Brain pericyte (primary cell): Measurements from ENCODE around the gene DNAH17.

Source experiments
- DNase-seq: peaks from one replicate; pipeline ENCODE4 v3.0.0-alpha.2; 2012; ENCODE audit warnings: low read depth, low spot score

DNAH17 gene

GRCh38 chr17:78544881-78545755 lies 32.1 kb downstream of the DNAH17 start:
- DNase-seq: no peak

GRCh38 chr17:78541488-78542206 lies 35.5 kb downstream of the DNAH17 start:
- no peak for DNase-seq

GRCh38 chr17:78539781-78540180 lies 37.4 kb downstream of the DNAH17 start:
- no peak for DNase-seq

GRCh38 chr17:78538033-78538776 lies 39.0 kb downstream of the DNAH17 start:
- DNase-seq: no peak

- DNase-seq: no peak
Measured at GRCh38 chr17:78537217-78537860, 39.9 kb downstream of the DNAH17 start.

GRCh38 chr17:78535273-78536197 lies 41.7 kb downstream of the DNAH17 start:
- DNase-seq: no peak

GRCh38 chr17:78534492-78535272 lies 42.5 kb downstream of the DNAH17 start:
- DNase-seq: no peak

GRCh38 chr17:78532922-78533640 lies 44.1 kb downstream of the DNAH17 start:
- DNase-seq: no peak

GRCh38 chr17:78532311-78532710 lies 44.9 kb downstream of the DNAH17 start:
- no peak for DNase-seq

GRCh38 chr17:78530675-78531074 lies 46.5 kb downstream of the DNAH17 start:
- no peak for DNase-seq

- DNase-seq: no peak
Measured at GRCh38 chr17:78529871-78530670, 47.1 kb downstream of the DNAH17 start.

GRCh38 chr17:78529251-78529650 lies 47.9 kb downstream of the DNAH17 start:
- DNase-seq: no peak

GRCh38 chr17:78528541-78528940 lies 48.7 kb downstream of the DNAH17 start:
- no peak for DNase-seq

GRCh38 chr17:78527345-78527744 lies 49.9 kb downstream of the DNAH17 start:
- no peak for DNase-seq

GRCh38 chr17:78526231-78527025 lies 50.8 kb downstream of the DNAH17 start:
- DNase-seq: no peak

- DNase-seq: no peak
Measured at GRCh38 chr17:78525511-78526160, 51.6 kb downstream of the DNAH17 start.
